RWPE2 (cell line): ENCODE data around the gene PPFIA2.

ENCODE experiments used
- ATAC-seq: fragments of 200-7000 bp; cut with Tn5 transposase; 3 replicates; pipeline ENCODE4 v1.9.1; 2021; ENCODE audit warnings: low read depth
- DNase-seq: peaks from one replicate; pipeline ENCODE4 v3.0.0-alpha.2; 2020; ENCODE audit warnings: low spot score
- H3K27ac ChIP-seq: fragments of 450-650 bp; 2 replicates; pipeline ENCODE4 v1.5.1; 2017; ENCODE audit warnings: mild to moderate bottlenecking; ENCODE audit not compliant: poor library complexity, severe bottlenecking
- H3K27me3 ChIP-seq: fragments of 250-450 bp; sonication (Bioruptor Pico); 2 replicates; pipeline ENCODE4 v1.5.1; 2021; ENCODE audit warnings: mild to moderate bottlenecking, moderate library complexity; ENCODE audit not compliant: insufficient read depth, poor library complexity, severe bottlenecking
- H3K36me3 ChIP-seq: fragments of 250-450 bp; sonication (Bioruptor Pico); 2 replicates; pipeline ENCODE4 v1.5.1; 2020; ENCODE audit warnings: low read depth, mild to moderate bottlenecking, moderate library complexity
- H3K4me1 ChIP-seq: fragments of 250-450 bp; sonication (Bioruptor Pico); 2 replicates; pipeline ENCODE4 v1.5.1; 2021; ENCODE audit warnings: mild to moderate bottlenecking, moderate library complexity; ENCODE audit not compliant: insufficient read depth, poor library complexity, severe bottlenecking
- H3K4me3 ChIP-seq: fragments of 250-450 bp; sonication (Bioruptor Pico); 2 replicates; pipeline ENCODE4 v1.5.1; 2021; ENCODE audit warnings: mild to moderate bottlenecking, moderate library complexity; ENCODE audit not compliant: severe bottlenecking
- H3K9me3 ChIP-seq: fragments of 250-450 bp; sonication (Bioruptor Pico); 2 replicates; pipeline ENCODE4 v1.5.1; 2021; ENCODE audit warnings: mild to moderate bottlenecking, moderate library complexity; ENCODE audit not compliant: severe bottlenecking
- TF ChIP-seq, protein P1 (sequence below): fragments of 450-650 bp; IDR thresholded peaks from one replicate; pipeline ENCODE4 v1.5.1; 2017; ENCODE audit warnings: mild to moderate bottlenecking, moderate library complexity; ENCODE audit not compliant: poor library complexity, severe bottlenecking

The PPFIA2 gene

DNA sequence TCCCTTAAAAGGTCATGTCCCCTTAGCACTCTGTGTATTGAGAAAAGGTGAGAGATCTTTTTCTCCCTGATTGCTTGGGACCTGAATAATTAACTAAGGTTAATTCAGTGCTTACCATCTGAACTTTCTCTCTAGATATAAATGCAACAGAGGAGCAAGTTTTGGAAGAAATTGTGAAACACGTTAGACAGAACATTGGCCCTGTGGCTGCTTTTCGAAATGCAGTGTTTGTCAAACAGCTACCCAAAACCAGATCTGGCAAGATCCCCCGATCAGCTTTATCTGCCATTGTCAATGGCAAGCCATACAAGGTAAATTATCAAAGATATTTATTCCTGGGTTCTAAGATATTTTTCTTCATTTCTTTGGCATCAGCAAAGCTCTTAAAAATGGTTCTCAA, 505.8 kb downstream of the PPFIA2 start:
- no peaks in the 10 kb centered on the region for H3K4me1 ChIP-seq
- no peak overlapping the region for H3K27ac ChIP-seq
- H3K27me3 ChIP-seq: peaks cover 4% of the 10 kb centered on the region
- no peaks in the 10 kb centered on the region for H3K36me3 ChIP-seq
- H3K9me3 ChIP-seq: no peaks in the 10 kb centered on the region
- H3K4me3 ChIP-seq: no peak overlapping the region
- ATAC-seq (no peak), DNase-seq (no peak)
- TF ChIP-seq, protein P1, sequence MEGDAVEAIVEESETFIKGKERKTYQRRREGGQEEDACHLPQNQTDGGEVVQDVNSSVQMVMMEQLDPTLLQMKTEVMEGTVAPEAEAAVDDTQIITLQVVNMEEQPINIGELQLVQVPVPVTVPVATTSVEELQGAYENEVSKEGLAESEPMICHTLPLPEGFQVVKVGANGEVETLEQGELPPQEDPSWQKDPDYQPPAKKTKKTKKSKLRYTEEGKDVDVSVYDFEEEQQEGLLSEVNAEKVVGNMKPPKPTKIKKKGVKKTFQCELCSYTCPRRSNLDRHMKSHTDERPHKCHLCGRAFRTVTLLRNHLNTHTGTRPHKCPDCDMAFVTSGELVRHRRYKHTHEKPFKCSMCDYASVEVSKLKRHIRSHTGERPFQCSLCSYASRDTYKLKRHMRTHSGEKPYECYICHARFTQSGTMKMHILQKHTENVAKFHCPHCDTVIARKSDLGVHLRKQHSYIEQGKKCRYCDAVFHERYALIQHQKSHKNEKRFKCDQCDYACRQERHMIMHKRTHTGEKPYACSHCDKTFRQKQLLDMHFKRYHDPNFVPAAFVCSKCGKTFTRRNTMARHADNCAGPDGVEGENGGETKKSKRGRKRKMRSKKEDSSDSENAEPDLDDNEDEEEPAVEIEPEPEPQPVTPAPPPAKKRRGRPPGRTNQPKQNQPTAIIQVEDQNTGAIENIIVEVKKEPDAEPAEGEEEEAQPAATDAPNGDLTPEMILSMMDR: no peak

DNA sequence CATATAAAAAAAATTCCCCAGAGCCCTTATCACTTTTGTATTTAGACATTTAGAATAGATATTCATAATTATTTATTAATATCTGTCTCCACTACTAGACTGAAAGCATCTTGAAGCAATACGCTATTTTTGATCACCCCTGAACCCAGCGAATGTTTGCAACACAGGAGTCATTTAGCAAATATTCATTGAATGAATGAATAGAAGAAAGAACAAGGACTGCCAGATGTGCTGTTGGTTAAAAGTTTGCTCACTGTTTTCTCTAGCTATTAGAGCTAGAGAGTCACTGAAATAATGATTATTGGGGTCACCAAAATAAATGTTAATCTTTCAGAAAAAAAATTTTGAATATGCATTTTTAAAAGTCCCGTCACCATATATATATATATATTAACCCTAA, 506.9 kb downstream of the PPFIA2 start:
- no peak overlapping the region for H3K4me3 ChIP-seq
- peaks cover 4% of the 10 kb centered on the region for H3K27me3 ChIP-seq
- ATAC-seq (no peak), DNase-seq (no peak)
- no peaks in the 10 kb centered on the region for H3K36me3 ChIP-seq
- no peaks in the 10 kb centered on the region for H3K9me3 ChIP-seq
- TF ChIP-seq, protein P1: no peak
- H3K27ac ChIP-seq: no peak overlapping the region
- no peaks in the 10 kb centered on the region for H3K4me1 ChIP-seq

DNA sequence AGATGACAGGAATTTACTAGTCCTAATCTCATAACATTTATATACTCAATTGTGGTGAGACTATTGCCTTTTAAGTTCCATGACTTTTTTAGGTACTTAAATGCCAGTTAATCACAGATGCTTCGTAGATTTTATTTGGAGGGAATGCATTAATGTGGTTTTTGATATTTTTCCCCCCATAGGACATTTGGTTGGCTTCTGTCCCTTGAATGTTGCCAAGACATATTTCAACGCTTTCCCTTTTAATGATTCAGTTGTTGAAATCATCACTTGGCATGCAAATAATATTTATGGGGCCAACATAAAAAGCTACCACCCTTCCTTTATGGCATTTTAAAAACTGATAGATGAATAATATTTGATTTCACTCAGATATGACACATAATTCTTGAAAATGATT, 509.2 kb downstream of the PPFIA2 start:
- Histone ChIP-seq H3K9me3 (no peaks in the 10 kb centered on the region), H3K27ac (no peak overlapping the region), H3K36me3 (no peaks in the 10 kb centered on the region)

DNA sequence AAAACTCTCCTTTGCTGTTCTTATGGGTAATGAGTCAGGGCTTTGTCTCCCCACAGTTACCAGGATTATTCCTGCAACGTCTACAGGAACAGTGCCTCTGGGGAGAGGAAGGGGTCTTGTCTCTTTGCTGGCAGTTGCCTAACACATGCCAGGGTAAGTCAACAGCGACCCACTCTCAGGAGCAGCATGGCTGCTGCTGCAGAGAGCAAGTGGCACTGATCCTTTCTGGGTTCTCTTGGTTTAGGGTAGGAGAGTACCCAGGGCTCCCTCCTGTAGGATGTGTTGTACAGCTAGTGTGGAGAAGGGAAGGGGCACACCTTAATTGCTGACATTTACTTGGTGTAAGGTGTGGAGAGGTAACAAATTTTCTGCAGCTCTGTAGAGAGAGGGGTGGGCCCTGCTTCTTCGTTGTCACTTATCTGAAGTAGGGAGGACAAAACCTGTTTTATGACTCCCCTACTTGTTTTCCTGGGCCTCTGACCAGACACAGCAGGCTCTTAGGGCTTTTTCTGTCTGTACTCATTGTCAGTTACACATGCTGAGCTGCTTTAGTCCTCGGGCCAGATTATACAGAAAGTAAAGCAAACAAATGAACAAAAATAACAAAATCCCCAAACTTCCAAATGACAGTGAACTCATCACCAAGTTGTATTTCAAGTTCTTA, 513.1 kb downstream of the PPFIA2 start:
- H3K27ac ChIP-seq: no peak overlapping the region
- H3K36me3 ChIP-seq: no peaks in the 10 kb centered on the region
- TF ChIP-seq, protein P1: no peak
- no peaks in the 10 kb centered on the region for H3K9me3 ChIP-seq
- H3K4me3 ChIP-seq: no peak overlapping the region
- DNase-seq (no peak), ATAC-seq (peak; percentile 21; the same call in 1 of the 3 replicates)
- no peaks in the 10 kb centered on the region for H3K4me1 ChIP-seq
- peaks cover 4% of the 10 kb centered on the region for H3K27me3 ChIP-seq

More for the DNA sequence above, 509.2 kb downstream of the PPFIA2 start:
- DNase-seq (no peak), ATAC-seq (no peak)
- TF ChIP-seq, protein P1: no peak
- no peak overlapping the region for H3K4me3 ChIP-seq
- peaks cover 4% of the 10 kb centered on the region for H3K27me3 ChIP-seq
- H3K4me1 ChIP-seq: no peaks in the 10 kb centered on the region

DNA sequence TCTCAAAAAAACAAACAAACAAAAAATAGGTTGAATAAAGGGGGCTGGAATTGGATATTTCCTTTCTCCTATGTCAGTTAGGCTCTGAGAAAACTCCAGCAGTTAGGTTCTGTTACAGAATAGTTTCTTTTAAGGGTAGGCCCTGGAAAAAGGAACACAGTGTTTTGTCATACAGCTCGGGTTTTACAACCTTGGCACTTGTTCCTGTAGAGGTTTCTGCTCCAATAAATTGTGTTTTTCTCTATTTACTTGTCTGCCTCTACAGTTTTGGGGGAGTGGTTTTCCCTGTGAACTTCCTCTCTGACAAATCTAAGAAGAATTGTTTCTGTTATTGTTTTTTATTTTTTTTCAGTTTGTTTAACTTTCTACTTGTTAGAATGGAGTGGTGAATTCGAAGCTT, 513.7 kb downstream of the PPFIA2 start:
- H3K9me3 ChIP-seq: no peaks in the 10 kb centered on the region
- H3K4me3 ChIP-seq: no peak overlapping the region
- ATAC-seq (no peak), DNase-seq (no peak)
- H3K36me3 ChIP-seq: no peaks in the 10 kb centered on the region
- H3K27me3 ChIP-seq: peaks cover 4% of the 10 kb centered on the region
- H3K27ac ChIP-seq: no peak overlapping the region
- TF ChIP-seq, protein P1: no peak
- no peaks in the 10 kb centered on the region for H3K4me1 ChIP-seq
